ENCODE measurements around the gene WNT7B. TPM values are rescaled to one million over a fixed set of nuclear protein-coding genes. Genes with fewer than 3 reads are reported as not detected.

The WNT7B gene
- total RNA-seq, 2 experiments from 2014 or later, result not detected

Other genes starting within 250 kb of the WNT7B start
- gene PPARA, start 173.4 kb upstream of the WNT7B start, total RNA-seq, result 10 to 100 TPM; 12.9 to 13.4 TPM

Data from activated CD4-positive, alpha-beta memory T cell treated with anti-CD3 and anti-CD28 coated beads, Interleukin-2, amount 10 ng/mL, durations not matched to agents 7 days and 5 days (primary cell).